ENCODE results near the gene GPC1. TPM values are rescaled to one million over a fixed set of nuclear protein-coding genes. Genes with fewer than 3 reads are reported as not detected.

GPC1 gene
- total and polyA plus RNA-seq, 8 donors, result 6.3 to 117 (median 23.2) TPM

- Histone ChIP-seq H3K9me3 (no peaks in the 10 kb centered on the region), H3K4me3 (no peak overlapping the region), H3K27me3 (peaks cover 0 to 38% (median 25%) of the 10 kb centered on the region in 3 donors), H3K27ac (no peak overlapping the region), H3K4me1 (peaks cover 14 to 36% (median 32%) of the 10 kb centered on the region in 4 donors), H3K36me3 (peaks cover 0 to 19% (median 7%) of the 10 kb centered on the region in 4 donors)
- DNase-seq, result no peak
- intact Hi-C loops (cut with DNase I; ENCODE audit: low total_unique reads), result no loop called here
- TF ChIP-seq CTCF (IDR thresholded peaks at IDR 0.05), result no peak
- no peak for TF ChIP-seq POLR2AphosphoS5 (IDR thresholded peaks at IDR 0.05)
- no peak for TF ChIP-seq POLR2A (IDR thresholded peaks at IDR 0.05)
- no peak for TF ChIP-seq EP300 (IDR thresholded peaks at IDR 0.05)
- 80 to 95% (median 81%) methylated on average over 8 to 23 of the region's 23 CpGs for WGBS, 5 donors
Observed at GRCh38 chr2:240448387-240449274, 13.2 kb downstream of the GPC1 start.

GRCh38 chr2:240449764-240450531, 14.5 kb downstream of the GPC1 start:
- Histone ChIP-seq H3K4me3 (no peak overlapping the region), H3K36me3 (peaks cover 0 to 15% (median 3%) of the 10 kb centered on the region in 4 donors), H3K27ac (no peak overlapping the region), H3K27me3 (peaks cover 0 to 51% (median 37%) of the 10 kb centered on the region in 3 donors), H3K4me1 (peaks cover 19 to 43% (median 38%) of the 10 kb centered on the region in 4 donors), H3K9me3 (no peaks in the 10 kb centered on the region)
- intact Hi-C loops (cut with DNase I; ENCODE audit: low total_unique reads), result no loop called here
- WGBS, 5 donors, result 69 to 78% (median 77%) methylated on average over 19 to 22 of the region's 22 CpGs
- TF ChIP-seq CTCF (IDR thresholded peaks at IDR 0.05) (no peak), POLR2AphosphoS5 (IDR thresholded peaks at IDR 0.05) (no peak), POLR2A (IDR thresholded peaks at IDR 0.05) (no peak), EP300 (IDR thresholded peaks at IDR 0.05) (no peak)
- DNase-seq, result no peak

- TF ChIP-seq POLR2AphosphoS5 (IDR thresholded peaks at IDR 0.05), result no peak
- no peak for TF ChIP-seq CTCF (IDR thresholded peaks at IDR 0.05)
- no peak for TF ChIP-seq EP300 (IDR thresholded peaks at IDR 0.05)
- TF ChIP-seq POLR2A (IDR thresholded peaks at IDR 0.05), result no peak
- intact Hi-C loops (cut with DNase I; ENCODE audit: low total_unique reads), result no loop called here
- Histone ChIP-seq H3K4me3 (no peak overlapping the region), H3K27me3 (peaks cover 0 to 58% (median 44%) of the 10 kb centered on the region in 3 donors), H3K9me3 (no peaks in the 10 kb centered on the region), H3K27ac (no peak overlapping the region), H3K4me1 (peaks cover 21 to 50% (median 44%) of the 10 kb centered on the region in 4 donors), H3K36me3 (peaks cover 0 to 10% (median 3%) of the 10 kb centered on the region in 4 donors)
- WGBS, 5 donors, result 66 to 82% (median 71%) methylated on average over 15 to 16 of the region's 16 CpGs
- no peak for DNase-seq
Observed at GRCh38 chr2:240450532-240451107, 15.2 kb downstream of the GPC1 start.

- intact Hi-C loops (cut with DNase I; ENCODE audit: low total_unique reads), result no loop called here
- no peak overlapping the region for H3K27ac ChIP-seq
- no peak overlapping the region for H3K4me3 ChIP-seq
- TF ChIP-seq EP300 (IDR thresholded peaks at IDR 0.05), result no peak
- TF ChIP-seq POLR2AphosphoS5 (IDR thresholded peaks at IDR 0.05), result no peak
- no peak for TF ChIP-seq POLR2A (IDR thresholded peaks at IDR 0.05)
- no peak for TF ChIP-seq CTCF (IDR thresholded peaks at IDR 0.05)
- no peaks in the 10 kb centered on the region for H3K9me3 ChIP-seq
- WGBS, 5 donors, result 77 to 91% (median 82%) methylated on average over 3 to 13 of the region's 13 CpGs
- H3K4me1 ChIP-seq, result peaks cover 27 to 55% (median 49%) of the 10 kb centered on the region in 4 donors
- no peak for DNase-seq
- H3K27me3 ChIP-seq, result peaks cover 0 to 63% (median 49%) of the 10 kb centered on the region in 3 donors
- H3K36me3 ChIP-seq, result peaks cover 0 to 5% (median 1%) of the 10 kb centered on the region in 4 donors
Observed at GRCh38 chr2:240451108-240451611, 15.7 kb downstream of the GPC1 start.
